NK-92 (cell line): ENCODE measurements around the gene PTMA.
"Not testable (repeated sequence)": the region's sequence is repeated elsewhere in the genome, so short reads cannot be mapped to it uniquely, and the experiment has no call there.

ENCODE experiments used
- DNase-seq: peaks from one replicate; lab custom pipeline; 2025; ENCODE audit not compliant: unreplicated experiment; lab: John Stamatoyannopoulos, UW

Gene PTMA

DNA sequence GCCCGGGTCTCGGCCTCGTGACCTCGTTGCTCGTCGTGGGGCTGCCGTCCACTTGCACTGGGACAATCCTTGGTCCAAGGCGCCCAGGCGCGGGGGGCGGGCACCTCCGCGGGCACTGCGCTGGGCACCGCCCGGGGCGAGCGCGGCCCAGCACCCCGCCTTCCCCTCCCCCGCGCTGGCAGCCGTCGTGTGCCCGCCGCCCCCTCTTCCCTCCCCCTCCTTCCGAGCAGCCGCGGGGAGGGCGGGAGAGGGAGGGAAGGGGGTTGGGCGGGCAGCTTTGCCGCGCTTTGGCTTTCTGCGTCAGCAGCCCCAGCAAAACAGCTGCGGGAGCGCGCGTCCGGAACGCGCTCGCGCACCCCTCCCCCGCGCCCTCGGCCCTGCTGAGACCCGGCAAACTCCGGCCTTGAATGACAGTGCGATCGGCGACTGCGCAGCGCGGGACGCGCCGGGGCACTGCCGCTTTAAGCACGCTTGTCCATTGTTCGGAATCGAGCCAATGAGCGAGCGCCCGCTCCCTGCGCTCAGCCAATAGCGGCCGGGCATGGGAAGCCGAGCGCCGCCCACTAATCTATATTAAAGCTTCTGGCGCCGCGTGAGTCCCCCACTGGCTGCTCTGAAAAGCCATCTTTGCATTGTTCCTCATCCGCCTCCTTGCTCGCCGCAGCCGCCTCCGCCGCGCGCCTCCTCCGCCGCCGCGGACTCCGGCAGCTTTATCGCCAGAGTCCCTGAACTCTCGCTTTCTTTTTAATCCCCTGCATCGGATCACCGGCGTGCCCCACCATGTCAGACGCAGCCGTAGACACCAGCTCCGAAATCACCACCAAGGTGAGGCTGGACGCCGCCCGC lies at the start of gene PTMA:
TSS of gene PTMA (plus strand) at position 599 of the 846 bp plus-strand sequence. CDS start at position 781, 182 bp downstream.
- peak; percentile 96 for DNase-seq

- DNase-seq, result not testable (repeated sequence)
Measured at GRCh38 chr2:231660073-231660472, 48.3 kb upstream of the PTMA start.

DNA sequence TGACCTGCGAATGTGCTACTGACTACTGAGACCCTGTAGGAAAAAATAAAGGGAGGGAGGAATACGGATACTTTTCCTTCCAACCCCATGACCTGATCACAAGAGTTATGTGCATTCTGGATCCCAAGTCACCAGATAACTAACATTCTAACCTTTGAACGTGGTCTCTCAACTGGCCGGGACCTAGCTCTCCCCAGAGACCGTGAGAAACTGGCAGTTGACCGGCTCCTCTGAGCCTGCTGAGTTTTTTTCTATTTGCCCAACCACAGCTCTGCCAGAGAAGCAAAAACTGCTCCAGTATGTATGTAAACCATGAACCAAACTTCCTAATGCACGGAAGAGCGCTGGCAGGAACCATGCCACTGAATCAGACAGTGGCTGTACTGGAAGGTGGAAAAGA lies 47.5 kb upstream of the PTMA start:
- DNase-seq, result no peak

DNA sequence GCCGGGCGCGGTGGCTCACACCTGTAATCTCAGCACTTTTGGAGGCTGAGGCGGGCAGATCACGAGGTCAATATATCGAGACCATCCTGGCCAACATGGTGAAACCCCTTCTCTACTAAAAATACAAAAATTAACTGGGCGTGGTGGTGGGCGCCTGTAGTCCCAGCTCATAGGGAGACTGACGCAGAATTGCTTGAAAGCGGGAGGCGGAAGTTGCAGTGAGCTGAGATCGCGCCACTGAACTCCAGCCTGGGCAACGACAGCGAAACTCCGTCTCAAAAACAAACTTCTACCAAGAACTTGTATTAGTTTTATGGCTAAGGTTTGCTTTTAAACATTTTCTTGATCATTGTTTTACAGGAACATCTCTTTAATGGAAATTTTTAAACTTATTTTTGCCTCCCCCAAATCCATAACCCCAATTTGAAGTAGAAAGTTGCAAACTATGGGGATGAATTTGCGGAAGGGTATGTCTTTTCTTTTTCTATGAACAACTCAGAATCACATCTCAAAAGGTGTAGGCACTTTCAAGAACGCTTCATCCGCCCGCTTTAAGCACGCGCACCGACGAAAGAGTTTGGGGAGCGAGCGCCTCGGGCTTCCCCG lies 46.8 kb upstream of the PTMA start:
- DNase-seq, result no peak

- peak; percentile 76 for DNase-seq
Measured at GRCh38 chr2:231662028-231662810, 46.1 kb upstream of the PTMA start.

- DNase-seq, result no peak
Measured at GRCh38 chr2:231662811-231663457, 45.4 kb upstream of the PTMA start.

- DNase-seq, result no peak
Measured at GRCh38 chr2:231663458-231664212, 44.7 kb upstream of the PTMA start.

DNA sequence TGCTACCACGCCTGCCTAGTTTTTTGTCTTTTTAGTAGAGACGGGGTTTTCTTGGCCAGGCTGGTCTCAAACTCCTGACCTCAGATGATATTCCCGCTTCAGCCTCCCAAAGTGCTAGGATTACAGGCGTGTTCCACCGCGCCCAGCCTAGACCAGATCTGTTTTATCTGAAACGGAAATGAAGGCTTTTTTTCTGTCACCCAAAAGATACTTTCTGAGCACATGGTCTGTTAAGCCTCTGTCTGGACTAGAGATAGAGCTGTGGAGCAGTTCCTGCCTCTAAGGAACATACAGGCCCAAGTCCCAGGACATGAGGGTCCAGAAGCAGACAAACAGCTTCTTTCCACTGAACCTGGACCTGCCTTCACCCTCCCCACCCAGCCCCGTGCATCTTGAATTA lies 43.6 kb upstream of the PTMA start:
- no peak for DNase-seq

- DNase-seq, result no peak
Measured at GRCh38 chr2:231665245-231666170, 42.8 kb upstream of the PTMA start.

DNA sequence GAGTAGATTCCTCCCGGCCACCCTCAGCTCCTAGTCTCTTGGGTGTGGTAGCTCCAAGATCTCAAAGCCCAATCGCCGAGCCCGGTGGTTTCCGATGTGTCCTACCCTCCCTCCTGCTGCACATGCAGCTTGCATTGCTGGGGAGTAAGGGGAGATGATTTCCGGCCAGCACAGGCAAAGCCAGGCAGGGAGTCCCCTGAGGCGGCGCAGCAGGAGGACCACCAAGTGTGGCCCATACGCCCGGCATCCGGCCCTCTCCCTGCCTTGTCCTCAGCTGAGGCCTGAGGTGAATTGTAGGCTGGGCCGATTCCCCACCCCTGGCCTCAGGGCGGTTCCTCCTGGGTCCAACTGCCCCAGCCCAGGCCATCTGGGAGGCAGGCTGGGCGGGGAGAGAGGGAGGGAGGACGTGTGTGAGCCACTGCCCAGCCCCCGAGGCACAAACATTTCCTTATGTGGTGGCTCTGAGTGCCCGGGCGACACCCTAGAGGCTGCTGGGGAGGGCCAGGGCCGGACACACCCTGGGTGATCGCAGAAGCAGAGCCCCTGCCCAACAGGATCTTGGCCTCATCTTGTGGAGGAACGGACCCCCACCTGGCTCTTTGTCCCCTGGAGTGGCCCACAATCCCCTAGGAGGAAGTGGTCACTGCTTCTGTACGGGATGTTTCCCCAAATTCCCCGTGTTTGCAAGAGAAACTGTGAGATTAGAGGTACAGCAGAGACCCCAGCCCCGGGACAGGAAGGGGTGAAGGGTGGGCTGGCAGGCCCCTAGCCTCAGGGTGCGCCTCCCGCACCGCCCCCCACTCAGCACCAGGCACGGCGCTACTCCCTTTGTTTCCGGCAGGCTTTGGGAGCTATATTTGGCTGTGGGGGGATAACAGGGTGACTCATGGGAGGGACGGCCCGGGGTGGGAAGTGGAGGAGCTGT lies 41.9 kb upstream of the PTMA start:
- DNase-seq, result no peak

- DNase-seq, result no peak
Measured at GRCh38 chr2:231667096-231667427, 41.3 kb upstream of the PTMA start.

- DNase-seq, result no peak
Measured at GRCh38 chr2:231667496-231667895, 40.8 kb upstream of the PTMA start.

- no peak for DNase-seq
Measured at GRCh38 chr2:231668981-231669380, 39.3 kb upstream of the PTMA start.

DNA sequence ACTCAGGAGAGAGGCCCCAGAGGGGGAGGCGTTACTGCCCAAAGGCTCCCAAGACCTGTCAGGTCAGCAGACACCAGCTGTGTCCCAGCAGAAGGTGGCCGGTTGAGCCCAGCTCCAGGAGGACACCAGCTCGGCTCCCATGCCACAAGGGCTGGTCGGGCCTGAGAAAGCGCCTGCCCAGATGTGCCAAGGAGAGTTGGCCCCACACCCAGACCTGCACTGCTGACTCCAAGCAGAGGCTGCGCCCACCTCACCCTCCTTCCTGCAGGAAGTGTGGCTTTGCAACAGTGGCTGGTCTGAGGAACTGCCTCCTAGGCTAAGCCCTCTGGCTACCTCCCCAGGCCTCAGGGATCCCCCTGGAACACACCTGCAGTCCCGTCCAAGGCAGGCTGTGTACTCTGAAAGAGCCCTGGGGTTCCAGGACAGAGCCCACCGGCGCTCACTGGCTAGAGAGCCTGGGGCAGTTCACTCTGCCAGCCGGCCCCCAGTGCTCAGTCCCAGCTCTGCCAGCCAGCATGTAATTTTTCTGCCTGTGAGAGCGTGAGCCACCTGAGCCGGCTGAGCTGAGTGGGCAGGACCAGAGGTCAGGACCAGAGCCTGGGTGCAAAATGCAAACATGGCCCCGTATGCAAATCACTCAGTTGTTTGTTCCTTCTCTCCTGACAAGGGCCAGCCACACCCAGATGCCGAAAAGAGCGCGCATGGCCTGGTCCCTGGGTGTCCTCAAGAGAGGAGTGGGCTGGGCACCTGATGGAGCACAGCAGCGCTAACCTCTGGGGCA lies 36.9 kb upstream of the PTMA start:
- no peak for DNase-seq

GRCh38 chr2:231672617-231673347 lies 35.5 kb upstream of the PTMA start:
- no peak for DNase-seq

- DNase-seq, result no peak
Measured at GRCh38 chr2:231673348-231673770, 35.0 kb upstream of the PTMA start.
